HL-60 (cell line): ENCODE measurements around the gene FTO.

Experiments used
- DNase-seq, 2 experiments: peaks; one replicate each; pipeline ENCODE4 v3.0.0-alpha.2; 2010 to 2020; ENCODE audit warnings: low read depth in 1 of 2, low spot score in 1 of 2
- H3K27ac ChIP-seq: fragments of 250-450 bp; sonication (Bioruptor Pico); replicated peaks from 2 replicates; pipeline ENCODE4 v1.5.1; 2020; ENCODE audit warnings: mild to moderate bottlenecking, moderate library complexity
- H3K27me3 ChIP-seq: fragments of 250-450 bp; sonication (Bioruptor Pico); 2 replicates; pipeline ENCODE4 v1.5.1; 2021; ENCODE audit warnings: mild to moderate bottlenecking, moderate library complexity; ENCODE audit not compliant: insufficient read depth, poor library complexity, severe bottlenecking
- H3K4me3 ChIP-seq: replicated peaks from 2 replicates; pipeline ENCODE4 v1.5.1; 2011; ENCODE audit warnings: mild to moderate bottlenecking, control low read depth, low read length; ENCODE audit not compliant: insufficient read depth
- GABPA ChIP-seq: IDR thresholded peaks from 2 replicates; pipeline ENCODE4 v1.6.1; 2012; ENCODE audit warnings: low read depth
- POLR2AphosphoS5 ChIP-seq: IDR thresholded peaks from 2 replicates; pipeline ENCODE4 v1.6.1; 2012; ENCODE audit warnings: low read depth
- SPI1 ChIP-seq: IDR thresholded peaks from 2 replicates; pipeline ENCODE4 v1.6.1; 2012; ENCODE audit warnings: low read depth, mild to moderate bottlenecking, borderline replicate concordance
- TF ChIP-seq, protein P1 (sequence below): IDR thresholded peaks from 2 replicates; pipeline ENCODE4 v1.6.1; 2012; ENCODE audit warnings: low read depth; ENCODE audit not compliant: insufficient replicate concordance
- TF ChIP-seq, protein P2 (sequence below): IDR thresholded peaks from one replicate; pipeline ENCODE4 v1.5.1; 2011; ENCODE audit warnings: low read length, control low read depth, inconsistent platforms; ENCODE audit not compliant: insufficient read depth

FTO gene

DNA sequence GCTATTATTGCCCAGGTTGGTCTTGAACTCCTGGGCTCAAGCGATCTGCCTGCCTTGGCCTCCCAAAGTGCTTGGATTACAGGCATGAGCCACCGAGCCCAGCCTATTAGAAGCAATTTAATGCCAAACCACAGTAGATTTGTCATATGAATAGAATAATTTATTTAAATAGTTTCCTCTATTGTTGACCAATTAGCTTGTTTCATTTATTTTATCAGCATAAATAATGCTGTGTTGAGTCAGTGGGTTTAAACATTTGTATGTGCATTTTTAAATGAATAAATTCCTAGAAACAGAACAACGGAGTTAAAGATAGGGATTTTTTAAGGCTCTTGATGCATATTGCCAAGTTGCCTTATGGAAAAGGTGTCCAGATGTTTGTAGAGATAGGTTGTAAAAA is 26.7 kb downstream of the FTO start:
- Histone ChIP-seq H3K27me3 (no peaks in the 10 kb centered on the region), H3K4me3 (no peak overlapping the region), H3K27ac (no peak overlapping the region)
- TF ChIP-seq, protein P1, sequence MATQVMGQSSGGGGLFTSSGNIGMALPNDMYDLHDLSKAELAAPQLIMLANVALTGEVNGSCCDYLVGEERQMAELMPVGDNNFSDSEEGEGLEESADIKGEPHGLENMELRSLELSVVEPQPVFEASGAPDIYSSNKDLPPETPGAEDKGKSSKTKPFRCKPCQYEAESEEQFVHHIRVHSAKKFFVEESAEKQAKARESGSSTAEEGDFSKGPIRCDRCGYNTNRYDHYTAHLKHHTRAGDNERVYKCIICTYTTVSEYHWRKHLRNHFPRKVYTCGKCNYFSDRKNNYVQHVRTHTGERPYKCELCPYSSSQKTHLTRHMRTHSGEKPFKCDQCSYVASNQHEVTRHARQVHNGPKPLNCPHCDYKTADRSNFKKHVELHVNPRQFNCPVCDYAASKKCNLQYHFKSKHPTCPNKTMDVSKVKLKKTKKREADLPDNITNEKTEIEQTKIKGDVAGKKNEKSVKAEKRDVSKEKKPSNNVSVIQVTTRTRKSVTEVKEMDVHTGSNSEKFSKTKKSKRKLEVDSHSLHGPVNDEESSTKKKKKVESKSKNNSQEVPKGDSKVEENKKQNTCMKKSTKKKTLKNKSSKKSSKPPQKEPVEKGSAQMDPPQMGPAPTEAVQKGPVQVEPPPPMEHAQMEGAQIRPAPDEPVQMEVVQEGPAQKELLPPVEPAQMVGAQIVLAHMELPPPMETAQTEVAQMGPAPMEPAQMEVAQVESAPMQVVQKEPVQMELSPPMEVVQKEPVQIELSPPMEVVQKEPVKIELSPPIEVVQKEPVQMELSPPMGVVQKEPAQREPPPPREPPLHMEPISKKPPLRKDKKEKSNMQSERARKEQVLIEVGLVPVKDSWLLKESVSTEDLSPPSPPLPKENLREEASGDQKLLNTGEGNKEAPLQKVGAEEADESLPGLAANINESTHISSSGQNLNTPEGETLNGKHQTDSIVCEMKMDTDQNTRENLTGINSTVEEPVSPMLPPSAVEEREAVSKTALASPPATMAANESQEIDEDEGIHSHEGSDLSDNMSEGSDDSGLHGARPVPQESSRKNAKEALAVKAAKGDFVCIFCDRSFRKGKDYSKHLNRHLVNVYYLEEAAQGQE, result no peak
- TF ChIP-seq GABPA (no peak), POLR2AphosphoS5 (no peak), SPI1 (no peak)
- TF ChIP-seq, protein P2, sequence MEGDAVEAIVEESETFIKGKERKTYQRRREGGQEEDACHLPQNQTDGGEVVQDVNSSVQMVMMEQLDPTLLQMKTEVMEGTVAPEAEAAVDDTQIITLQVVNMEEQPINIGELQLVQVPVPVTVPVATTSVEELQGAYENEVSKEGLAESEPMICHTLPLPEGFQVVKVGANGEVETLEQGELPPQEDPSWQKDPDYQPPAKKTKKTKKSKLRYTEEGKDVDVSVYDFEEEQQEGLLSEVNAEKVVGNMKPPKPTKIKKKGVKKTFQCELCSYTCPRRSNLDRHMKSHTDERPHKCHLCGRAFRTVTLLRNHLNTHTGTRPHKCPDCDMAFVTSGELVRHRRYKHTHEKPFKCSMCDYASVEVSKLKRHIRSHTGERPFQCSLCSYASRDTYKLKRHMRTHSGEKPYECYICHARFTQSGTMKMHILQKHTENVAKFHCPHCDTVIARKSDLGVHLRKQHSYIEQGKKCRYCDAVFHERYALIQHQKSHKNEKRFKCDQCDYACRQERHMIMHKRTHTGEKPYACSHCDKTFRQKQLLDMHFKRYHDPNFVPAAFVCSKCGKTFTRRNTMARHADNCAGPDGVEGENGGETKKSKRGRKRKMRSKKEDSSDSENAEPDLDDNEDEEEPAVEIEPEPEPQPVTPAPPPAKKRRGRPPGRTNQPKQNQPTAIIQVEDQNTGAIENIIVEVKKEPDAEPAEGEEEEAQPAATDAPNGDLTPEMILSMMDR, result no peak
- no peak for DNase-seq

DNA sequence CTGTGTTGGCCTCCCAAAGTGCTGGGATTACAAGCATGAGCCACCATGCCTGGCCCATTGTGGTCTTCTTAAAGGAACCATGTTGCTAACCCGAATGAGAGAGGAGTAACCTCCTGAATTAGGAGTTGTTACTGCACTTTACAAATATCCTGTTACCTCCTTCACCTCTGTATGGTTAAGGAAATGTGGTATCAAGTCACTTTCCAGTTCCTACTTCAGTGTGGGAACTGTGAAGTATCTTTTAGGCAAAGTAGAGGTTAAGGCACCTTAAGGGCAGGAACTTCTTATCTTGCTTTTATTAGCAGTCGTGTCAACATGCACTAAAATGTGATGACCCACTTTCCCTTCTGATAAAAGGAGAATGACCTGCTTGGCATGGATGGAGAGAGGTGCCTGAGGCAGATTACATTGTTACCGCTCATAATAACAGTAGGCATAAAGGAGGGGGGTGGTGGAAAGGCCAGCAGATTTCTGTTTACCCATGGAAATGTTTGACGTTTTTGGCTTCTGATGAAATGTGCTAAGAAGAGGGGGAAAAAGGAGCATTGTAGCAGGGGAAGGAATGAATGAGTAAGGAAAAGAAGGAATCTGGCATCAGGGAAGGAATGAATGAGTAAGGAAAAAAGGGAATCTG is 28.5 kb downstream of the FTO start:
- no peak overlapping the region for H3K27ac ChIP-seq
- DNase-seq, result no peak
- H3K27me3 ChIP-seq, result no peaks in the 10 kb centered on the region
- no peak overlapping the region for H3K4me3 ChIP-seq
- TF ChIP-seq SPI1 (no peak), POLR2AphosphoS5 (no peak), GABPA (no peak)
- TF ChIP-seq, protein P2, result no peak
- TF ChIP-seq, protein P1, result no peak

DNA sequence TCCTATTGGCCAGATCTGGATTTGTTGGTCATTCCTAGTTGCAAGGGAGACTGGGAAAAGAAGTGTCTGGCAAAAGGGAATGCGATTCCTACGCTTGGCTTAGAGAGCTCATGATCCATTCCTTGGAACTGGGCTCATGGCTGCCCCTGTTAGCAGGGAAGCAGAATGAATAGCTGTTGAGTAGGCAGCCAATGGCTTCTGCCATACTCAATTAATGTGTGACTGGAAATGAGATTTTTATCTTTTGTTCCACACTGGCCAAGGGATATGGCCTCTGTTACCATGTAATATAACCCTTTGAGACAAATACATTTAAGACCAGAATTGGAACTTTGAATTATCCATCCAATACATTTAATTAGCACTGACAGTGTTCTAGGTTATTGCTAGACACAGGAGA is 31.0 kb downstream of the FTO start:
- H3K27me3 ChIP-seq, result no peaks in the 10 kb centered on the region
- H3K4me3 ChIP-seq, result no peak overlapping the region
- no peak for TF ChIP-seq GABPA
- TF ChIP-seq SPI1, result no peak
- TF ChIP-seq, protein P2, result no peak
- TF ChIP-seq POLR2AphosphoS5, result no peak
- TF ChIP-seq, protein P1, result no peak
- no peak overlapping the region for H3K27ac ChIP-seq
- DNase-seq, result no peak
